HL-60/S4 treated with retinoic acid at 250 ng/mL for 4 days and 3 days (cell line): ENCODE results near the gene NUFIP1.
"Not testable (repeated sequence)": the region's sequence is repeated elsewhere in the genome, so short reads cannot be mapped to it uniquely, and the experiment has no call there.

Experiments used
- in situ Hi-C: fragments of 300-500 bp; cut with MboI; formaldehyde crosslinking; loops from 2 replicates; pipeline ENCODE4 v1.7.0; 2022; ENCODE audit warnings: low sequenced_read_pairs

The NUFIP1 gene

DNA sequence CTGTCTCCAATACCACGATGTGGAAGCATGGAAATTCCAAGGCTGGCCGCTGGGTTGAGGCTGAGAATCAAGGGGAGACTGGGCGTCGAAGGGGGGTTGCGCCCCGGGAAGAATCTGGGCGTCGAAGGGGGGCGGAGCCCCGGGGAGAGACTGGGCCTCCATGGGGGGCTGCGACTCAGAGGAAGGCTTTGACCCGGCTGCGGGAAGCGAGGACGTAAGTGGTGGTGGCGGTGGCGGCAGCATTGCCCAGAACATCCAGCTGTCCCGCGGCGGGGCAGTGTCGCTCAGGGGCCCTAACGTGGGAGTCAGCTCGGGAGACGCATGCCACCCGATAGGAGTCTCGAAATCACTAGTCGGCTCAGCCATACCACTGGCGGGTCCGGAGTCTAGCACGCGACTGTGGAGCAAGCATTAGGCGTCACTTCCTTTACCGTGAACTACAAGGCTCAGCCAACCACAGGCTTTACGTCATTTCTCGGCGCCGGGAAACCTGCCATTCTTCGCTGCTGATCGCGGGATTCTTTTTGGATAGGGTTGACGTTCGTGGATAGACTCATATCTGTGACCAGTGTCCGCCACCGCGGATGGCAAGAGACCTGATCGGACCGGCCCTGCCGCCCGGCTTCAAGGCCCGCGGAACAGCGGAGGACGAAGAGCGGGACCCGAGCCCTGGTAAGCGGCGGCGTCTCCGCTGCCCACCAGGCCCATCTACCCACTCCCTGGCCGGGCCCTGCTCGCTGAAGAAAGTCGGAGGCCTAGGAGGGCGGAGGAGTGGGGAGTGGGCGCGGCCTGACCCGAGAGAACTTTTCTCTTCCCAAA lies at the start of gene NUFIP1, which contains the start of gene GPALPP1:
Gene NUFIP1, minus strand, starts transcription at position 401 of the 819 bp plus-strand sequence. Its CDS starts 35 bp downstream, at position 366.
Gene GPALPP1, plus strand, starts transcription at position 468 of the 819 bp plus-strand sequence. Its CDS starts 117 bp downstream, at position 585.
- in situ Hi-C loops = no loop called here

DNA sequence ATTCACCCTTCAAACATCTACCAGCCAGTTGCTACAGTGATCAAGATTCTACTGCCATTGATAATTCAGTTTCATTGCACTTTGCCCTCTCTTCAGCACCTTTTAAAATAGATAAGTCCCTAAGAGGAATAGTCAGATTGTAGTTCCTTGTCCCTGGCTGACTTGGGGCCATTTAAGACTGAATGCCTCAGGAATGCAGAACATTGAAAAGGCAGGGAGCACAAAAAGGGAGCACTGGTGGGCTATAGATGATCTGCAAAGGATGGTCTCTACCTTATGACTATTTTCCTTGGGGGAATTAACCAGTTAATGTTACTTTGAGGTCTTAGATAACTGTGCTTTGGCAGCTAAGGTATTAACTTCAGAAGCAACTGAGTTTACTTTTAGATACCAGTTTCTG lies 46.9 kb upstream of the NUFIP1 start:
- in situ Hi-C loops = no loop called here

DNA sequence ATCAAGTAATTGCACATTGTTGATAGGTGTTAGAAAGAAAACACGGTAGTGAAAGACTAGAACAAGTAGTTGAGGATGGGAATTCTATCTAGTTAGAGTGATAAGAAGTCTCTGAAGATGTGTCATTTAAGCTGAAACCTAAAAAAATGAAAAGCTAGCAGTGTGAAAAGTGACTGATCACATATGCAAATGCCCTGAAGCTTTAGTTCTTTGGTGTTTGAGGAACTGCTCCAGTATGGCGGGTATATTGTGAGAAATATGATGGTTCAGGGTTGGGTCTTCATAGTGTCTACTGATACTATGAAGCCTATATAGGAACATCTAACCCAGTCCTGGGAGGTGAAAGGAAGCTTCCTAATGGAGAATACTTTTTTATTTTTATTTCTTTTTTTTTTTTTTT lies 45.1 kb upstream of the NUFIP1 start:
- in situ Hi-C loops = no loop called here

DNA sequence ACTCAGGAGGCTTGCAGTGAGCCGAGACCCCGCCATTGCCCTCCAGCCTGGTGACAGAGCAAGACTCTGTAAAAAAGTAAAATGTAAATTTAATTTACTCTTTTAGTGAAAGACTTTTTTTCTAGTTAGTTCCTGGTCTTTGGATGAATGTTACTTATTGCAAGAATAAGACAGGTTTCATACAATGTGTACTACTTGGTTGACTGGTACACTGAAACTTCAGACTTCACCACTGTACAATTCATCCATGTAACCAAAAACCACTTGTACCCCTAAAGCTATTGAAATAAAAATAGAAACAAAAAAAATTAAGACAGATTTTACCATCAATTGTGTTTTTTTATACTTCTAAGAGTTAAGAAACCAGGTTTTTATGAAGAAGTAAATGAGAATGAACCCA lies 35.6 kb upstream of the NUFIP1 start:
- in situ Hi-C loops = no loop called here

DNA sequence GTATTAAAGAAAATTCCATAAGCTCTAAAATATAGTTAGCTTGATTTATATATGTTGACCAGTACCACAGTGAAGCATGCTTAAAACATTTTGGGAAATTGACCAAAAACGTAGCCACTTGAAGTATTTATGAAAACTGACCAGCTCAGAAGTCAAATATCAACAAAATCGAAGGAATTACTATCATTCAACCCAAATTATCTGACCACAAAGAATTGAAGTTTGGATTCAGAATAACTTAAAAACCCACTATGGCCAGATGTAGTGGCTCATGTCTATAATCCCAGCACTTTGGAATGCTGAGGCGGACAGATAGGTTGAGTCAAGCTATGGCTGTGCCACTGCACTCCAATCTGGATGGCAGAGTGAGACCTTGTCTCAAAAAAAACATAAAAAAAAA lies 32.0 kb upstream of the NUFIP1 start:
- in situ Hi-C loops = no loop called here

DNA sequence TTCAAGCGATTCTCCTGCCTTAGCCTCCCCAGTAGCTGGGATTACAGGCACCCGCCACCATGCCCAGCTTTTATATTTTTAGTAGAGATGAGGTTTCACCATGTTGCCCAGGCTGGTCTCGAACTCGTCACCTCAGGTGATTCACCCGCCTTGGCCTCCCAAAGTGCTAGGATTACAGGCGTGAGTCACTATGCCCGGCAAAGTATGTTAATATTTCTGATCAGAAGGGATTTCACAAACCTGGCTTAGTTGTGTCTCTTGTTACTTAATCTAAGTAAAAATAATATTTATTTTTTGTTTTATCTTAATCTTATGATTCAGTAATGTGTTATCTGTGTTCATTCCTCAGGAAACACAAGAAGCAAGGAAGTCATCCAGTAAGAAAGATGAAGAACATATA lies 30.7 kb upstream of the NUFIP1 start:
- in situ Hi-C loops = not testable (repeated sequence)

DNA sequence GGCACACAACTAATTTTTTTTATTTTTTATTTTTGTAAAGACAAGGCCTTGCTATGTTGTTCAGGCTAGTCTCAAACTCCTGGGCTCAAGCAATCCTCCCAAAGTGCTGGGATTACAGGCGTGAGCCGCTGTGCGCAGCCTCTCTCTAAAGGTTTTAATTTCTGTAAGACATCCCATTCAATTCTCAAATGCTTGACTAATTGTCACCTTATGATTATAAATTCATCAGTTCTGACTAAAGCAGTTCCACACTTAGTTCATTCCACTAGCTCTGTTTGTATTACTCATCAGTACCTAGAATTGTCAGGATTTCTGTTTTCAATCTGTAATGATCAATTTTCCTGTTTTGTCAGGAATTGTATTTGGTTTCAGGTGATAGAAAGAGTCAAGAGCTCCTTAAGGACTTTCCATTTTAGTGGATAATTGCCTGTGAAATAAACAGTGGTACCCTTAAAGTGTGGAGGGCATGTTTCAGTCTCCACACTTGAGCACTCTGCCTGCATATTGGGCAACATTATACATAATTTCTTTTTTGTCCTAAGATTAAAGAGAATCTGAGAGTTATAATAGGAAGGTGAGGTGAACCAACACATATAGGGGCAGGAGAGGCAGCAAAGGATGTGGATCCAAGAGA lies 27.6 kb upstream of the NUFIP1 start:
- in situ Hi-C loops = no loop called here

DNA sequence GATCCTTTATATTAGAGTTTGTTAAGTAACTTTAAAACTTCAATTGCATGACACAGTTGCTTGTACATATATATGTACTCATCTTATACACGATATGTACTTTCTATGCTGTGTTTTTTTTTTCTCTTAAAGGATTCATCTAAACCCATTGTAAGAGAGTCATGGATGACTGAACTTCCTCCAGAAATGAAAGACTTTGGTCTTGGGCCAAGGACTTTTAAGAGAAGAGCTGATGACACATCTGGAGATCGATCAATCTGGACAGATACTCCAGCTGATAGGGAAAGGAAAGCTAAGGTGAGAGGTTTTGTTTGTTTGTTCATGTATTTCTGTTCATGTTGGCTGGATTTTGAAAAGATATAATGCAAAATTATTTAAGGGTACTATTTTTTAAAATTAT lies 26.0 kb upstream of the NUFIP1 start:
- in situ Hi-C loops = no loop called here

DNA sequence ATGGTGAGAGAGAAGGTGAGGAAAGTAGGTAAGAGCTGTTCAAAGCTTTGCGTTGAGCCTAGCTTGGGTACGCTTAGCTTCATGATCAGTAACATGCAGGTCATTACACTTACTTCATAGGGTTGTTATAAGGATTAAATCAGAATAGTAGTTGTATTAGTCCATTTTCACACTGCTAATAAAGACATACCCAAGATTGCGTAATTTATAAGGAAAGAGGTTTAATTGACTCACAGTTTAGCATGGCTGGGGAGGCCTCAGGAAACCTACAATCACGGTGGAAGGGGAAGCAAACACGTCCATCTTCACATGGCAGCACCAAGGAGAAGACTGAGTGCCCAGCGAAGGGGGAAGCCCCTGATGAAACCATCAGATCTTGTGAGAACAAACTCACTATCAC lies 21.9 kb upstream of the NUFIP1 start:
- in situ Hi-C loops = no loop called here

DNA sequence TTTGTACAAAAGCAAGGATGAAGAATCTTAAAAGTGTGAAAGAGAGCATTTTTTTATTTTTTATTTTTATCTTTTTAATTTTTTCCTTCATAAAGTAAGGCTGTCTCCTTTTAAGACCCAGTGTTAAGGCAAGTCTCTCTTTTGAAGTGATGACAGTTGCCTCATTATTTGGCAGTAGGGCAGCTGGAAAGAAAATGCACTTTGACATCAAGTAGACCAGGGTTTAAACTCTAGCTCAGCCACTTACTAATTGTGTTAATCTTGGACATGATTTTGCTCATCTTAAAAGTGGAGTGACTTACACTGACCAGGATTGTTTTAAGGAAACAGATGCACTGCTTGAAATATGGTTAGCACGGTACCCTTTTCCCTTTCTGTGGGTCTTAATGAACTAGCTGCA lies 18.6 kb upstream of the NUFIP1 start:
- in situ Hi-C loops = no loop called here

DNA sequence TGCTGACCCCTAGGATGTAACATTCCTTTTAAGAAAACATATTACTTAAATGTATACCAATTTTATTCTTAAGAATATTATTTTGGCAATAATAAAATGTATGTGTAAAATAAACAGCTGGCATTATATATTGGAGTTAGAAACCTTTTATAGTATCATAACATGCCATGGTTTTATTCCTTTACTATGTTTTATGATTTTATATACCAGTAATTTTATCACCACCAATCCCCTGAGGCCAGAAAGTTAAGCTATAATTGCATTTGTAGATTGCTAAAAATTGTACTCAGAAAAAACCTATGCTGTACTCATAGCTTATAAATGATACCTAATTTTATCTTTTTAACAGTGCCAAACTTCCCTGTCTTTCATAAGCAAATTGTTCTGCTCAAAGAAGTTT lies 18.0 kb upstream of the NUFIP1 start:
- in situ Hi-C loops = no loop called here

DNA sequence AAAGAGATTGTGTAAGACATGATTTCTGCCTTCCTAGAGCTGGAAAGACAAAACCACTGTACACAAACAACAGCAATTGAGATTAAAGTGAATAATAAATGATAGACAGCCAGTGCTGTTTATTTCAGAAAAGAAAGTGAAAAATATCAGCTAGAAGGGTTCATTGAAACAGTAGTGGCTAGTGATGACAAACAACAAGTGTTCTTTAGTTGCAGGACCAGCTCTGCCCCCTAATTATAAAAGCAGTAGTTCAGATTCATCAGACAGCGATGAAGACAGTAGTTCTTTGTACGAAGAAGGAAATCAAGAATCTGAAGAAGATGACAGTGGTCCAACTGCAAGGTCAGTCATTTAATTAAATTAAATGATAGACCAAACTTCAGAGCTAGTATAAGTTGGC lies 14.8 kb upstream of the NUFIP1 start:
- in situ Hi-C loops = no loop called here

DNA sequence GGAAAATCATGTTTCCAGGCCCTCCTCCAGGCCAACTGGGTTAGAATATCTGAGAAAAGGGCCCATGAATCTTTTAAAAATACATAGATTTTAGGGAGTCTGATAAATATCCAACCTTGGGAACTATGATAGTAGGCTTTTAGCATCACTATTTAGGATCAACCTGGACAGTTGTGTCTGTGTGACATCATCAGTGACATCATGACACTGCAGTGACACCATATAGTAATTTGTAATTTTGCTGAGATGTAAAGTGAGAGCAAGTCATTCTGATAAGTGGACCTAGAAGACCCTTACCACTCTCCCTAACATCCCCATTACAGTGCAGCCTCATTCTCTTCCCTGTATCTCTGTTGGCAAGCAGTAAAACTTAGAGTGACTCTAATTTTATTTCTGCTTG lies 14.1 kb upstream of the NUFIP1 start:
- in situ Hi-C loops = no loop called here

DNA sequence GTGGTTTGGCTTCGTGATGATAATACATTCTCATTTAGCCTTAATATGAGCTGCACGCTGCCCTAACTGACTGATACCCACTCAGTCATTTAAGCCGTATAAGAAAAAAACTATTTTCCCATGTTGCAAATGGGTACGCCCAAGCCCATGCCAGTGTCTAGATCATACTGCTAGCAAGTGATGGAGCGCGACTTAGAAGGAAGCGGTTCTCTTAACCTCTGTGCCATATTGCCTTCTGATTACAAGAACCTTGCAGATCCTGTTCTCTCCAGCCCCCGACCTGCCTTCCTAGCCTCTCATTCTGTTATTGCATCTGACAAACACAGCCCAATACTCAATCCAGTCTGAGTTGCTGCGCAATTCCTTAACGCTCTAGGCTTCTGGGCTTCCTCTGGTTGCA lies 670 bp upstream of the NUFIP1 start:
- in situ Hi-C loops = no loop called here

DNA sequence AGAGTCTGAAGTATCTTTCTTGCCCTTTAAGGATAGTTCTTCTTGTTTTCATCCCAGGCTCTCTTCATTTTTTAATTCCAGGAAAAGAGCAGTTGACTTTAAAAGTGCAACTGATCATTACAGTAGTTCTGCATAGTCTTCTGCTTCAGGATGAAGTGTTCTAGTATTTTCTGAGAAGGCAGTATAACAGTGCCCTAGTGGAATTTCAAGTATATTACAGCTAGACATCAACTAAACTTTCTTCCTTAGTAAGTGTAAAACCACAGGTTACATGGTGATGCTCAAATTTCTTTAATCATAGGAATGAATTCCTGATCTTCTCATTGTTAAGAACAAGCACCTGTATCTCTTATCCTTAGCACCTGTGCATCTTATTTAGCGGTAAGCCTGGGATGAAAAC lies 10.9 kb downstream of the NUFIP1 start:
- in situ Hi-C loops = no loop called here

DNA sequence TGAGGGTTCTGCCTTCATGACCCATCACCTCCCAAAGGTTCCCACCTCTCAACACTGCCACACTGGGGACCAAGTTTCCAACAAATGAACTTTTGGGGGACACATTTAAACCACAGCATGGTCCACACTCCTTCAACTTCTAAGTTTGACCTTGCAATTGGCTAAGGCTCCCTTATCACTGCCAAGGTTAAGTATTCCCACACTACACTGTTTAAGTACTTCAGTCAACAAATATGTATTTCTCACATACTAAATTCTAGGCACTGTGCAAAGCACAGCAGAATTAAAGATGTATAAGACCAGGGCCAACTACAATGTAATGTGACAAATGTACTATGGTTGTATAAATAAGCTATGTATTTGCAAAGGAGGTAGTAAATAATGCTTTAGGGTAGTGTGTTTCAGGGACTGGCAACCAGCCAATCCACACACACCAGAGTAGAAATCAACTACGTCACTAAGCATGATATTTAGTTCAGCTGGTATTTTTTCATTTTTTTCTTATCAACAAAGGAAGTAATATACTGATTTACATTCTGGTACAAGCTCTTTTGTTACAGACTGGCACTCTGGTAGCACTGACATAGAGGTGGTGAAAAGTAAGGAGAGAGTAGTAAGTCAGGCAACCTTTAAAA lies 12.2 kb downstream of the NUFIP1 start:
- in situ Hi-C loops = no loop called here

DNA sequence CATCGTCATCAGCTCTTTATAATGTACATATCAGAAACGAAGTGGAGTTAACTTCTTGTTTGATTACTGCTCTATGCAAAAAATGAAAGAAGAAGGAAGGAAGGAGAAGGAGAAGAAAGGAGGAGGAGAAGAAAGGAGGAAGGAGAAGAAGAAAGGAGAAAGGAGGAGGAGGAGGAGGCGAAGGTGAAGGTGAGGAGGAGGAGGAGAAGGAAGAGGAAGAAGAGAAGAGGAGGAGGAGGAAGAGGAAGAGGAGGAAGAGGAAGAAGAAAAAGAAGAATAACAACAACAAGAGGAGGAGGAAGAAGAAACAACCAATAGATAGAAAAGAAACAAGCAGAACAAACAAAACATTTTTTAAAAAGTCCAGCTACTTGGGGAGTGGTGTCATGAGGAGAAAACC lies 13.1 kb downstream of the NUFIP1 start:
- in situ Hi-C loops = no loop called here

DNA sequence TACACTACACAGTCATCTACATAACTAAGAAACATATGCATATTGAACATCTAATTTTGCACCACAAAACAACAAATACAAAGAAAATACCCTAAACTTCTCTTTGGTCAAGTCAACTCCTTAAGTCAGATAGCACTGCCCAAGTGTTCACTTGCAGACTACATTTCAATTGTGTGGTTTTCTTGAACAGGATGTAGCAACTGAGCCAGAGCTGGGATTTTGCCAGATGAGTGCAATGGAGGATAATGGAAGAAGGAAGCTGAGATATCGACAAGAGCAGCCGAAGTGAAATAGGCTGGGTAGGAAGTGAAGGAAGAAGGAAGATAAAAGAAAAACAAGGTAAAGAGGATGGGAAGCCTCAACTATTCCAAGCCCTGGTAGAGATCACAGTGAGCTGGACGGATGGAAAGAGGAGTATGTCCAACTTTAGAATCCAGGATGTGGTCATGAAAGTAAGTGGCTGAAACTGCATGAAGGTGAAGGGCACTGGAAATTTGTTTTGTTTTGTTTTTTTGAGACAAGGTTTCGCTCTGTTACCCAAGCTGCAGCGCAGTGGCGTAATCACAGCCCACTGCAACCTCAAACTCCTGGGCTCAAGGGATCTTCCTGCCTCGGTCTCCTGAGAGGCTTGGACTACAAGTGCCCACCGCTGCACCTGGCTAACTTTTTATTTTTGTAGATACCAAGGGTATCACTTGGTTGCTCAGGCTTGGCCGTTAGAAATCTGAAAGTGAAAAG lies 15.0 kb downstream of the NUFIP1 start:
- in situ Hi-C loops = loop anchor here (25.0 kb wide), 1 partner anchor 487 kb away; no protein-coding TSS in a partner anchor

DNA sequence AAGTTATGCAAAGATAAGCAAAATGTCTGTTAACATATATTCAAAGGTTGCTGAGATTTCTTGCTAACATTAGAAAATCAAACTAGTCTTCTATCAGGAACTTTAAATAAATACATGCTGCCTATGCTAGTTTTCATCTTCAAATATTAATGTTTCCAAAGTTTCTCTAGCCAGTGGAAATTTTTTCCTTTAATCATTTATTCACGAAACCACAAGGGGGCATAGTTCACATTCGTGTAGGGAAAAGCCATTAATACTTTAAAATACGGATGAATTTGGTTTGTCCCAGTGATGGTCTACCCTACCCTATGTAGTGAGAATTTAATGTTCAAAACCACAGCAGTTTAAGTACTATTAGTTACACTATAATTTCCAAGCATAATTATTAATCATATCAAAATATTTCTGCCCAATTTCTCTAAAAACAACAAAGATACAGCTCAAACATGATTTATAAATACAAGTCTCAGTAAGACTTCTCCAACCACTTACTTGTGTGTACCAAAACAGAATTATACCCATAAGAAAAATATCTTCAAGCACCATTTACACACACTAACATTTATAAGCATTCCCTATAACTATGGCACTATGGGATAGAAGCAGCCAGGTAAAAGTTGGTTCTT lies 16.2 kb downstream of the NUFIP1 start:
- in situ Hi-C loops = loop anchor here (25.0 kb wide), 1 partner anchor 486 kb away; no protein-coding TSS in a partner anchor
